BLaER1 treated with 17β-estradiol and CSF1 and Interleukin-3, amounts not matched to agents 10 nM and 100 nM (cell line): ENCODE data around the gene SNCAIP.

Experiments used
- H3K27ac ChIP-seq, 11 experiments: shearing (Covaris generic); formaldehyde crosslinking; 2 replicates each; pipeline ENCODE4 v1.8.1; 2022
- H3K27me3 ChIP-seq, 11 experiments: shearing (Covaris generic); formaldehyde crosslinking; 2 replicates each; pipeline ENCODE4 v1.8.1; 2022
- H3K36me3 ChIP-seq, 11 experiments: shearing (Covaris generic); formaldehyde crosslinking; 2 replicates each; pipeline ENCODE4 v1.8.1; 2022
- H3K4me1 ChIP-seq, 10 experiments: shearing (Covaris generic); formaldehyde crosslinking; 2 replicates each; pipeline ENCODE4 v1.8.1; 2022
- H3K4me2 ChIP-seq, 11 experiments: shearing (Covaris generic); formaldehyde crosslinking; 2 replicates each; pipeline ENCODE4 v1.8.1; 2022
- H3K4me3 ChIP-seq, 10 experiments: shearing (Covaris generic); formaldehyde crosslinking; 2 replicates each; pipeline ENCODE4 v1.8.1; 2022
- H3K9ac ChIP-seq, 11 experiments: shearing (Covaris generic); formaldehyde crosslinking; 2 replicates each; pipeline ENCODE4 v1.8.1; 2022
- H3K9me3 ChIP-seq, 11 experiments: shearing (Covaris generic); formaldehyde crosslinking; replicated peaks in 1 of 11; 2 replicates each; pipeline ENCODE4 v1.8.1; 2022
- H4K20me1 ChIP-seq, 11 experiments: shearing (Covaris generic); formaldehyde crosslinking; 2 replicates each; pipeline ENCODE4 v1.8.1; 2022
- Cebpa-rat ChIP-seq, 11 experiments: shearing (Covaris generic); IDR thresholded peaks; 2 replicates each; pipeline ENCODE4 v1.8.1; 2022

The SNCAIP gene

GRCh38 chr5:122424132-122424531, 112.1 kb downstream of the SNCAIP start:
- Histone ChIP-seq H3K27me3 (no peaks in the 10 kb centered on the region), H3K9ac (no peak overlapping the region), H3K9me3 (no peaks in the 10 kb centered on the region), H3K27ac (no peak overlapping the region), H3K4me1 (no peaks in the 10 kb centered on the region), H3K36me3 (no peaks in the 10 kb centered on the region), H3K4me2 (no peak overlapping the region), H4K20me1 (no peaks in the 10 kb centered on the region), H3K4me3 (no peak overlapping the region)
- TF ChIP-seq Cebpa-rat (IDR thresholded peaks at IDR 0.05), result no peak

- H3K27me3 ChIP-seq, result no peaks in the 10 kb centered on the region
- H3K36me3 ChIP-seq, result no peaks in the 10 kb centered on the region
- H4K20me1 ChIP-seq, result no peaks in the 10 kb centered on the region
- H3K4me1 ChIP-seq, result no peaks in the 10 kb centered on the region
- no peak overlapping the region for H3K27ac ChIP-seq
- H3K9me3 ChIP-seq, result no peaks in the 10 kb centered on the region
- no peak overlapping the region for H3K4me3 ChIP-seq
- TF ChIP-seq Cebpa-rat (IDR thresholded peaks at IDR 0.05), result no peak
- H3K4me2 ChIP-seq, result no peak overlapping the region
- no peak overlapping the region for H3K9ac ChIP-seq
These were observed 114.3 kb downstream of the SNCAIP start for GRCh38 chr5:122426301-122426700.

GRCh38 chr5:122427621-122428020, 115.6 kb downstream of the SNCAIP start:
- Histone ChIP-seq H3K4me2 (no peak overlapping the region), H3K9me3 (no peaks in the 10 kb centered on the region), H4K20me1 (no peaks in the 10 kb centered on the region), H3K4me3 (no peak overlapping the region), H3K27ac (no peak overlapping the region), H3K9ac (no peak overlapping the region), H3K4me1 (no peaks in the 10 kb centered on the region), H3K36me3 (no peaks in the 10 kb centered on the region), H3K27me3 (no peaks in the 10 kb centered on the region)
- no peak for TF ChIP-seq Cebpa-rat (IDR thresholded peaks at IDR 0.05)

GRCh38 chr5:122429545-122430318, 117.7 kb downstream of the SNCAIP start:
- Histone ChIP-seq H3K9ac (no peak overlapping the region), H3K9me3 (no peaks in the 10 kb centered on the region), H3K36me3 (no peaks in the 10 kb centered on the region), H3K4me3 (no peak overlapping the region), H4K20me1 (no peaks in the 10 kb centered on the region), H3K4me2 (no peak overlapping the region), H3K27me3 (no peaks in the 10 kb centered on the region), H3K4me1 (no peaks in the 10 kb centered on the region), H3K27ac (no peak overlapping the region)
- no peak for TF ChIP-seq Cebpa-rat (IDR thresholded peaks at IDR 0.05)

GRCh38 chr5:122430319-122430586, 118.2 kb downstream of the SNCAIP start:
- H4K20me1 ChIP-seq, result no peaks in the 10 kb centered on the region
- no peaks in the 10 kb centered on the region for H3K4me1 ChIP-seq
- no peaks in the 10 kb centered on the region for H3K27me3 ChIP-seq
- no peaks in the 10 kb centered on the region for H3K9me3 ChIP-seq
- no peak overlapping the region for H3K9ac ChIP-seq
- TF ChIP-seq Cebpa-rat (IDR thresholded peaks at IDR 0.05), result no peak
- no peak overlapping the region for H3K27ac ChIP-seq
- H3K36me3 ChIP-seq, result no peaks in the 10 kb centered on the region
- H3K4me3 ChIP-seq, result no peak overlapping the region
- no peak overlapping the region for H3K4me2 ChIP-seq

GRCh38 chr5:122431298-122431697, 119.3 kb downstream of the SNCAIP start:
- H3K9me3 ChIP-seq, result no peaks in the 10 kb centered on the region
- H4K20me1 ChIP-seq, result no peaks in the 10 kb centered on the region
- no peaks in the 10 kb centered on the region for H3K27me3 ChIP-seq
- H3K36me3 ChIP-seq, result no peaks in the 10 kb centered on the region
- no peak overlapping the region for H3K4me3 ChIP-seq
- no peak overlapping the region for H3K27ac ChIP-seq
- H3K4me2 ChIP-seq, result no peak overlapping the region
- H3K9ac ChIP-seq, result no peak overlapping the region
- TF ChIP-seq Cebpa-rat (IDR thresholded peaks at IDR 0.05), result no peak
- H3K4me1 ChIP-seq, result peaks cover 0 to 7% (median 0%) of the 10 kb centered on the region in 10 experiments; a peak in 1 of 20 replicates

- H3K27me3 ChIP-seq, result no peaks in the 10 kb centered on the region
- peaks cover 0 to 7% (median 0%) of the 10 kb centered on the region in 10 experiments; a peak in 1 of 20 replicates for H3K4me1 ChIP-seq
- TF ChIP-seq Cebpa-rat (IDR thresholded peaks at IDR 0.05), result no peak
- H3K9me3 ChIP-seq, result no peaks in the 10 kb centered on the region
- H3K36me3 ChIP-seq, result no peaks in the 10 kb centered on the region
- H3K27ac ChIP-seq, result no peak overlapping the region
- no peak overlapping the region for H3K4me2 ChIP-seq
- H3K9ac ChIP-seq, result no peak overlapping the region
- no peak overlapping the region for H3K4me3 ChIP-seq
- no peaks in the 10 kb centered on the region for H4K20me1 ChIP-seq
These were observed 122.4 kb downstream of the SNCAIP start for GRCh38 chr5:122434205-122434970.

GRCh38 chr5:122435234-122435633, 123.2 kb downstream of the SNCAIP start:
- no peak overlapping the region for H3K9ac ChIP-seq
- no peak for TF ChIP-seq Cebpa-rat (IDR thresholded peaks at IDR 0.05)
- no peaks in the 10 kb centered on the region for H3K27me3 ChIP-seq
- no peaks in the 10 kb centered on the region for H3K9me3 ChIP-seq
- no peaks in the 10 kb centered on the region for H4K20me1 ChIP-seq
- no peaks in the 10 kb centered on the region for H3K36me3 ChIP-seq
- peak overlapping the region in 1 of 11 experiments; percentile 23; a peak in 2 of 22 replicates for H3K4me2 ChIP-seq
- H3K4me1 ChIP-seq, result peaks cover 0 to 7% (median 0%) of the 10 kb centered on the region in 10 experiments; a peak in 1 of 20 replicates
- H3K4me3 ChIP-seq, result no peak overlapping the region
- no peak overlapping the region for H3K27ac ChIP-seq

- no peak overlapping the region for H3K9ac ChIP-seq
- H3K27me3 ChIP-seq, result no peaks in the 10 kb centered on the region
- no peaks in the 10 kb centered on the region for H4K20me1 ChIP-seq
- H3K9me3 ChIP-seq, result no peaks in the 10 kb centered on the region
- no peaks in the 10 kb centered on the region for H3K36me3 ChIP-seq
- H3K27ac ChIP-seq, result no peak overlapping the region
- peaks cover 0 to 7% (median 0%) of the 10 kb centered on the region in 10 experiments; a peak in 1 of 20 replicates for H3K4me1 ChIP-seq
- H3K4me3 ChIP-seq, result no peak overlapping the region
- TF ChIP-seq Cebpa-rat (IDR thresholded peaks at IDR 0.05), result no peak
- peak overlapping the region in 2 of 11 experiments; percentile 16 to 23; a peak in 2 of 22 replicates for H3K4me2 ChIP-seq
These were observed 123.7 kb downstream of the SNCAIP start for GRCh38 chr5:122435761-122436160.

GRCh38 chr5:122436615-122437014, 124.6 kb downstream of the SNCAIP start:
- no peak for TF ChIP-seq Cebpa-rat (IDR thresholded peaks at IDR 0.05)

More at GRCh38 chr5:122436615-122437014, 124.6 kb downstream of the SNCAIP start:
- Histone ChIP-seq H3K9ac (no peak overlapping the region), H3K27me3 (no peaks in the 10 kb centered on the region), H4K20me1 (no peaks in the 10 kb centered on the region), H3K27ac (no peak overlapping the region), H3K36me3 (no peaks in the 10 kb centered on the region), H3K9me3 (no peaks in the 10 kb centered on the region), H3K4me1 (peaks cover 0 to 7% (median 0%) of the 10 kb centered on the region in 10 experiments; a peak in 1 of 20 replicates), H3K4me2 (no peak overlapping the region), H3K4me3 (no peak overlapping the region)
